ENCODE results near the gene RBMS1. TPM values are rescaled to one million over a fixed set of nuclear protein-coding genes. Genes with fewer than 3 reads are reported as not detected.

The RBMS1 gene
- total RNA-seq, 1 donor: 121 TPM

GRCh38 chr2:160375037-160375436 is 118.6 kb downstream of the RBMS1 start:
- peak; percentile 86 for DNase-seq (ENCODE audit: low read depth)
- TF ChIP-seq CTCF (IDR thresholded peaks at IDR 0.05; ENCODE audit: insufficient read depth, low read depth, low read length): no peak
- H3K4me3 ChIP-seq (ENCODE audit: low read depth, low read length): no peak overlapping the region

- no peak for DNase-seq (ENCODE audit: low read depth)
- no peak overlapping the region for H3K4me3 ChIP-seq (ENCODE audit: low read depth, low read length)
- no peak for TF ChIP-seq CTCF (IDR thresholded peaks at IDR 0.05; ENCODE audit: insufficient read depth, low read depth, low read length)
Observed at GRCh38 chr2:160373666-160374065, 119.9 kb downstream of the RBMS1 start.

- no peak overlapping the region for H3K4me3 ChIP-seq (ENCODE audit: low read depth, low read length)
- TF ChIP-seq CTCF (IDR thresholded peaks at IDR 0.05; ENCODE audit: insufficient read depth, low read depth, low read length): no peak
- DNase-seq (ENCODE audit: low read depth): no peak
Observed at GRCh38 chr2:160373263-160373662, 120.3 kb downstream of the RBMS1 start.

GRCh38 chr2:160372585-160372984 is 121.0 kb downstream of the RBMS1 start:
- TF ChIP-seq CTCF (IDR thresholded peaks at IDR 0.05; ENCODE audit: insufficient read depth, low read depth, low read length): no peak
- no peak overlapping the region for H3K4me3 ChIP-seq (ENCODE audit: low read depth, low read length)
- DNase-seq (ENCODE audit: low read depth): peak; percentile 67

GRCh38 chr2:160372010-160372356 is 121.6 kb downstream of the RBMS1 start:
- DNase-seq (ENCODE audit: low read depth): no peak
- no peak for TF ChIP-seq CTCF (IDR thresholded peaks at IDR 0.05; ENCODE audit: insufficient read depth, low read depth, low read length)
- no peak overlapping the region for H3K4me3 ChIP-seq (ENCODE audit: low read depth, low read length)

GRCh38 chr2:160371251-160372009 is 122.2 kb downstream of the RBMS1 start:
- no peak overlapping the region for H3K4me3 ChIP-seq (ENCODE audit: low read depth, low read length)
- no peak for DNase-seq (ENCODE audit: low read depth)
- TF ChIP-seq CTCF (IDR thresholded peaks at IDR 0.05; ENCODE audit: insufficient read depth, low read depth, low read length): no peak

Data from fibroblast of villous mesenchyme (primary cell).